Spleen (tissue), 11 donors: ENCODE data around the gene CFAP210. TPM values are rescaled to one million over a fixed set of nuclear protein-coding genes. Genes with fewer than 3 reads are reported as not detected.
"Not testable (repeated sequence)": the region's sequence is repeated elsewhere in the genome, so short reads cannot be mapped to it uniquely, and the experiment has no call there.

Source experiments
- DNase-seq: peaks from one replicate; pipeline ENCODE4 v3.0.0-alpha.2; 2020
- H3K27ac ChIP-seq, 8 donors: fragments of 200-600 bp; sonication (generic) in 7 of 8; 1 replicate in 4 of 8; 2 replicates in 4 of 8; pipeline versions ENCODE4 v1.5.0 to v1.8.0; 2016 to 2021; ENCODE audit warnings: inconsistent platforms in 4 of 8, mild to moderate bottlenecking in 4 of 8, moderate library complexity in 1 of 8
- H3K27me3 ChIP-seq, 7 donors: fragments of 200-600 bp; sonication (generic) in 6 of 7; replicated peaks in 1 of 7; 1 replicate in 4 of 7; 2 replicates in 3 of 7; pipeline versions ENCODE4 v1.5.0 to v1.8.0; 2016 to 2021; ENCODE audit warnings: inconsistent platforms in 3 of 7, mild to moderate bottlenecking in 1 of 7
- H3K36me3 ChIP-seq, 6 donors: fragments of 200-600 bp; sonication (generic) in 5 of 6; 1 replicate in 4 of 6; 2 replicates in 2 of 6; pipeline versions ENCODE4 v1.5.0 to v1.8.0; 2016 to 2021; ENCODE audit warnings: inconsistent platforms in 2 of 6
- H3K4me1 ChIP-seq, 6 donors: fragments of 200-600 bp; sonication (generic) in 5 of 6; 1 replicate in 3 of 6; 2 replicates in 3 of 6; pipeline versions ENCODE4 v1.5.0 to v1.8.0; 2016 to 2021; ENCODE audit warnings: inconsistent platforms in 3 of 6
- H3K4me3 ChIP-seq, 8 donors: fragments of 200-600 bp; sonication (generic) in 7 of 8; 1 replicate in 4 of 8; 2 replicates in 4 of 8; pipeline versions ENCODE4 v1.5.0 to v1.8.0; 2016 to 2021; ENCODE audit warnings: inconsistent platforms in 4 of 8, mild to moderate bottlenecking in 4 of 8, moderate library complexity in 2 of 8
- H3K9me3 ChIP-seq, 8 donors: fragments of 200-600 bp; sonication (generic) in 7 of 8; 1 replicate in 4 of 8; 2 replicates in 4 of 8; pipeline versions ENCODE4 v1.5.0 to v1.8.0; 2016 to 2021; ENCODE audit warnings: inconsistent platforms in 4 of 8
- POLR2A ChIP-seq, 3 donors: fragments of 450-650 bp; IDR thresholded peaks; one replicate each; pipeline ENCODE4 v1.5.1; 2017; ENCODE audit warnings: antibody characterized with exemption in 3 of 3, mild to moderate bottlenecking in 1 of 3
- POLR2AphosphoS5 ChIP-seq, 3 donors: sonication (generic); formaldehyde crosslinking; IDR thresholded peaks; one replicate each; pipeline ENCODE4 v1.5.1; 2017; ENCODE audit warnings: antibody characterized with exemption in 3 of 3
- WGBS, 5 donors: extraction: QIAGEN DNeasy Blood & Tissue Kit in 3 of 5; methylation state at CpG; one replicate each; pipeline versions ENCODE4 v1.1.5 to v1.1.7; 2013 to 2018; 5-methylcytosine and 5-hydroxymethylcytosine counted together
- intact Hi-C: fragments of 100-400 bp; cut with DNase I; formaldehyde crosslinking; loops from one replicate; pipeline ENCODE4 v1.15.0; 2023; ENCODE audit warnings: low total_unique reads
- polyA plus RNA-seq, 3 donors: library from polyadenylated mRNA; stranded (reverse); fragments of 200-250 nt; gene quantifications; one replicate each; pipeline ENCODE4 v1.2.1, GENCODE V29; 2013
- small RNA-seq, 4 donors: library from RNA; depleted of rRNA; stranded (forward); fragments of <200 nt; gene quantifications; one replicate each; pipeline ENCODE3, GENCODE V24; 2016
- total RNA-seq, 7 donors: library from RNA; depleted of rRNA in 3 of 7; stranded (reverse); fragments of >200 nt in 3 of 7; fragmentation: NEBNext Ultra II Directional in 4 of 7; extraction: Animal tissue kit (Norgen Biotek cat#: 25700) in 4 of 7; gene quantifications; one replicate each; pipeline versions ENCODE4 v1.1.0 to v1.2.1, GENCODE V29; 2016 to 2021
- TF ChIP-seq, protein P1 (sequence below), 11 experiments: fragments of 200-600 bp in 7 of 11; fragments of 450-650 bp in 4 of 11; sonication (generic) in 4 of 11; IDR thresholded peaks in 8 of 11; conservative IDR thresholded peaks in 3 of 11; 1 replicate in 7 of 11; 2 replicates in 4 of 11; pipeline versions ENCODE4 v1.4.0 to v1.8.0; 2016 to 2021; ENCODE audit warnings: antibody characterized with exemption in 11 of 11, inconsistent platforms in 4 of 11, mild to moderate bottlenecking in 1 of 11
- donor health status: healthy with polysubstance abuse.
- donor health status: DM: no; HTN: no; CAD: no; lungs with moderate emphysema.
- donor health status: DM: no; HTN: no; CAD: no.
- donor health status: Bipolar disorder and iron deficiency.
- donor health status: healthy.
- donor health status: DM: no; HTN: no; CAD: no.
- donor health status: DM: yes; HTN: yes; CAD: no.

CFAP210 gene
- total and polyA plus RNA-seq, 10 donors: 0.09 to 0.15 TPM; not detected in 8

DNA sequence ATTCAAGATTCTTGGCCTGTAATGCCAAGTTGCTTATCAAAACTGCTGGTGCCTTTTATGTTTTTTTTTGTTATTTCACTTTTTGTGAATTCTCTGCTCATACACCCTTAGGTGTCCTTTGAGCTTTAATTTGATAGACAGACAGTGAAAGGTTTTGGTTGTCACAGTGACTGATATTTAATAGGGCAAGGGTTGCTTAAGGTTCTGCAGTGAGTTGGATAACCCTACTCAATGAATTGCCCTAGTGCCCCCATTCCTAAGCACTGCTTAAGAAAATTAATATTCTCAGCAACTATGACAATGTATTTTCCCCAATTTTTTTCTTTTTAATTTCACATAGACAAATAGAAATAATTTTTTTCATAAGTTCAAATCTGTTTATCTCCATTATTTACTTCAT lies 94.6 kb downstream of the CFAP210 start:
- intact Hi-C loops: no loop called here
- Histone ChIP-seq H3K4me3 (no peak overlapping the region), H3K36me3 (peaks cover 0 to 37% (median 4%) of the 10 kb centered on the region in 6 donors), H3K4me1 (peaks cover 0 to 60% (median 16%) of the 10 kb centered on the region in 6 donors), H3K9me3 (no peaks in the 10 kb centered on the region), H3K27me3 (no peaks in the 10 kb centered on the region), H3K27ac (no peak overlapping the region)
- no peak for TF ChIP-seq POLR2AphosphoS5 (IDR thresholded peaks at IDR 0.05)
- TF ChIP-seq, protein P1, sequence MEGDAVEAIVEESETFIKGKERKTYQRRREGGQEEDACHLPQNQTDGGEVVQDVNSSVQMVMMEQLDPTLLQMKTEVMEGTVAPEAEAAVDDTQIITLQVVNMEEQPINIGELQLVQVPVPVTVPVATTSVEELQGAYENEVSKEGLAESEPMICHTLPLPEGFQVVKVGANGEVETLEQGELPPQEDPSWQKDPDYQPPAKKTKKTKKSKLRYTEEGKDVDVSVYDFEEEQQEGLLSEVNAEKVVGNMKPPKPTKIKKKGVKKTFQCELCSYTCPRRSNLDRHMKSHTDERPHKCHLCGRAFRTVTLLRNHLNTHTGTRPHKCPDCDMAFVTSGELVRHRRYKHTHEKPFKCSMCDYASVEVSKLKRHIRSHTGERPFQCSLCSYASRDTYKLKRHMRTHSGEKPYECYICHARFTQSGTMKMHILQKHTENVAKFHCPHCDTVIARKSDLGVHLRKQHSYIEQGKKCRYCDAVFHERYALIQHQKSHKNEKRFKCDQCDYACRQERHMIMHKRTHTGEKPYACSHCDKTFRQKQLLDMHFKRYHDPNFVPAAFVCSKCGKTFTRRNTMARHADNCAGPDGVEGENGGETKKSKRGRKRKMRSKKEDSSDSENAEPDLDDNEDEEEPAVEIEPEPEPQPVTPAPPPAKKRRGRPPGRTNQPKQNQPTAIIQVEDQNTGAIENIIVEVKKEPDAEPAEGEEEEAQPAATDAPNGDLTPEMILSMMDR (IDR thresholded peaks at IDR 0.05 in 8 of 11, conservative IDR thresholded peaks at IDR 0.05 in 3 of 11): no peak
- TF ChIP-seq POLR2A (IDR thresholded peaks at IDR 0.05): no peak
- no peak for DNase-seq

DNA sequence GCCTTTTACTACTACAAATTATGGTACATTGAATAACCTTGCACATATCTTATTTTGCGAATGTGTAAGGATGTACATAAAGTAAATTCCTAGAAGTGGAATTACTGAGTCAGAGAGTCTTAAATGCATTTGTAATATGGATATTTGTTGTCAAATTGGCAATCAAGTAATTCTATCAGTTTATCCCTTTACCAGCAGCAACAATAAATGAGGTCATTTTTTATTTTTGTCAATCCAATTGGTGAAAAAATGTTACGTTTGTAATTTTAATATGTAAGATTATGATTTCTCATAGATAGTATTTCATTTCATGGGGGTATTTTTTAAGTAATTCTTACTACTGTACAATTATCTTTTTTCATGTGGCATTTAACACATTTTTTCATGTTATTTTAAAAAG lies 95.2 kb downstream of the CFAP210 start:
- intact Hi-C loops: no loop called here
- H3K27ac ChIP-seq: no peak overlapping the region
- H3K9me3 ChIP-seq: no peaks in the 10 kb centered on the region
- whole genome bisulfite sequencing, 5 donors: 95 to 98% (median 96%) methylated on average over 2 of the region's 2 CpGs
- peaks cover 0 to 32% (median 0%) of the 10 kb centered on the region in 6 donors for H3K36me3 ChIP-seq
- DNase-seq: no peak
- H3K27me3 ChIP-seq: no peaks in the 10 kb centered on the region
- peaks cover 0 to 66% (median 16%) of the 10 kb centered on the region in 6 donors for H3K4me1 ChIP-seq
- TF ChIP-seq, protein P1 (IDR thresholded peaks at IDR 0.05 in 8 of 11, conservative IDR thresholded peaks at IDR 0.05 in 3 of 11): no peak
- no peak for TF ChIP-seq POLR2AphosphoS5 (IDR thresholded peaks at IDR 0.05)
- TF ChIP-seq POLR2A (IDR thresholded peaks at IDR 0.05): no peak
- no peak overlapping the region for H3K4me3 ChIP-seq

DNA sequence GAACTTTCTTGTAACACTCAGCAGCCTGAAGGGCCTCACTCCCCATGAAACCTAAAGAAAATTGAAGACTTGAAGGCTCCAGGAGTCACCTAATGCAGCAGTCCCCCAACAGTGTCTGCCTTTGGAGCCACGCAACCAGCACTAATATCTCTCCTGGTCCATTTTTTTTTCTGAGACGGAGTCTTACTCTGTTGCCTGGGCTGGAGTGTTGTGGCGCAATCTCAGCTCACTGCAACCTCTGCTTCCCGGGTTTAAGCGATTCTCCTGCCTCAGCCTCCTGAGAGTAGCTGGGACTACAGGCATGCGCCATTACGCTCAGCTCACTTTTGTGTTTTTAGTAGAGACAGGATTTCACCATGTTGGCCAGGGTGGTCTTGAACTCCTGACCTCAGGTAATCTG lies 97.7 kb downstream of the CFAP210 start:
- Histone ChIP-seq H3K4me1 (peaks cover 0 to 67% (median 18%) of the 10 kb centered on the region in 6 donors), H3K36me3 (peaks cover 0 to 43% (median 2%) of the 10 kb centered on the region in 6 donors)
- H3K9me3 ChIP-seq, H3K27me3 ChIP-seq, intact Hi-C loops, DNase-seq, H3K27ac ChIP-seq, H3K4me3 ChIP-seq: not testable (repeated sequence)
- WGBS, 5 donors: 77 to 93% (median 85%) methylated on average over 6 to 7 of the region's 7 CpGs

Small RNA genes lying within 50 kb of the gene (small RNA-seq; reads per million reads assigned to genes)
- gene RF00432: 0 reads per million in 4 donors

Other genes with a start within 250 kb of the CFAP210 start
- 10 to 100 TPM in 1 of 7 donors, 1 to 10 TPM in 6; 4.3 to 11.4 (median 8.3) TPM for gene BBS5, start 214.9 kb downstream of the CFAP210 start, total RNA-seq
- gene BBS5, start 214.9 kb downstream of the CFAP210 start, polyA plus RNA-seq: 1 to 10 TPM; 2.9 to 4.1 (median 3.4) TPM
- 1 to 10 TPM in 3 of 7 donors, under 1 TPM in 4; 0.30 to 1.0 (median 0.69) TPM for gene KLHL41, start 184.7 kb downstream of the CFAP210 start, total RNA-seq
- under 1 TPM; 0.52 to 0.72 (median 0.67) TPM for gene KLHL41, start 184.7 kb downstream of the CFAP210 start, polyA plus RNA-seq
- gene FASTKD1, start 120.5 kb downstream of the CFAP210 start, total RNA-seq: 10 to 100 TPM; 21.2 to 43.9 (median 28.6) TPM
- gene FASTKD1, start 120.5 kb downstream of the CFAP210 start, polyA plus RNA-seq: 10 to 100 TPM; 28.7 to 42.5 (median 42.1) TPM
- gene PPIG, start 110.1 kb downstream of the CFAP210 start, total RNA-seq: 10 to 100 TPM; 47.8 to 72.7 (median 64.5) TPM
- 10 to 100 TPM; 32.5 to 43.1 (median 34.8) TPM for gene PPIG, start 110.1 kb downstream of the CFAP210 start, polyA plus RNA-seq
- 1 to 10 TPM; 3.4 to 6.9 (median 4.4) TPM for gene PHOSPHO2, start 64 bp upstream of the CFAP210 start, total RNA-seq
- 1 to 10 TPM; 1.2 to 2.3 (median 2.1) TPM for gene PHOSPHO2, start 64 bp upstream of the CFAP210 start, polyA plus RNA-seq
- 1 to 10 TPM; 1.4 to 3.3 (median 2.1) TPM for gene KLHL23, start 39.4 kb upstream of the CFAP210 start, total RNA-seq
- 1 to 10 TPM in 1 of 3 donors, under 1 TPM in 2; 0.48 to 1.4 (median 0.86) TPM for gene KLHL23, start 39.4 kb upstream of the CFAP210 start, polyA plus RNA-seq
- 100 to 1,000 TPM in 1 of 7 donors, 10 to 100 TPM in 6; 55.1 to 103 (median 73.2) TPM for gene SSB, start 104.5 kb upstream of the CFAP210 start, total RNA-seq
- gene SSB, start 104.5 kb upstream of the CFAP210 start, polyA plus RNA-seq: 10 to 100 TPM; 71.9 to 94.2 (median 80.6) TPM
- gene METTL5, start 130.5 kb upstream of the CFAP210 start, total RNA-seq: 10 to 100 TPM; 24.4 to 38.5 (median 31.9) TPM
- gene METTL5, start 130.5 kb upstream of the CFAP210 start, polyA plus RNA-seq: 10 to 100 TPM; 46.8 to 57.0 (median 49.4) TPM
- gene UBR3, start 133.0 kb upstream of the CFAP210 start, total RNA-seq: 100 to 1,000 TPM in 1 of 7 donors, 10 to 100 TPM in 6; 40.3 to 119 (median 62.4) TPM
- gene UBR3, start 133.0 kb upstream of the CFAP210 start, polyA plus RNA-seq: 10 to 100 TPM in 1 of 3 donors, 1 to 10 TPM in 2; 7.2 to 10.5 (median 7.9) TPM